IMR-90 (cell line): ENCODE data around the gene FLYWCH1.

Experiments used
- CTCF ChIP-seq: conservative IDR thresholded peaks from 2 replicates; pipeline ENCODE4 v1.5.1; 2012; ENCODE audit warnings: mild to moderate bottlenecking, low read depth, low read length, improper control_type of control experiment
- FOS ChIP-seq: fragments of 150-350 bp; IDR thresholded peaks from 2 replicates; pipeline ENCODE4 v1.6.1; 2016; ENCODE audit warnings: low read depth, low read length
- MAZ ChIP-seq: IDR thresholded peaks from 2 replicates; pipeline ENCODE4 v1.6.1; 2012; ENCODE audit warnings: low read depth, mild to moderate bottlenecking, low read length, improper control_type of control experiment, moderate library complexity, borderline replicate concordance
- RFX5 ChIP-seq: IDR thresholded peaks from 2 replicates; pipeline ENCODE4 v1.8.0; 2012; ENCODE audit warnings: low read depth, mild to moderate bottlenecking, low read length, moderate library complexity

- no peak for TF ChIP-seq CTCF
- no peak for TF ChIP-seq RFX5
- no peak for TF ChIP-seq MAZ
- TF ChIP-seq FOS: no peak
These were observed 73.7 kb downstream of the FLYWCH1 start for GRCh38 chr16:2985462-2985861.
